Measurements from ENCODE around the gene RHOBTB3.

The RHOBTB3 gene

DNA sequence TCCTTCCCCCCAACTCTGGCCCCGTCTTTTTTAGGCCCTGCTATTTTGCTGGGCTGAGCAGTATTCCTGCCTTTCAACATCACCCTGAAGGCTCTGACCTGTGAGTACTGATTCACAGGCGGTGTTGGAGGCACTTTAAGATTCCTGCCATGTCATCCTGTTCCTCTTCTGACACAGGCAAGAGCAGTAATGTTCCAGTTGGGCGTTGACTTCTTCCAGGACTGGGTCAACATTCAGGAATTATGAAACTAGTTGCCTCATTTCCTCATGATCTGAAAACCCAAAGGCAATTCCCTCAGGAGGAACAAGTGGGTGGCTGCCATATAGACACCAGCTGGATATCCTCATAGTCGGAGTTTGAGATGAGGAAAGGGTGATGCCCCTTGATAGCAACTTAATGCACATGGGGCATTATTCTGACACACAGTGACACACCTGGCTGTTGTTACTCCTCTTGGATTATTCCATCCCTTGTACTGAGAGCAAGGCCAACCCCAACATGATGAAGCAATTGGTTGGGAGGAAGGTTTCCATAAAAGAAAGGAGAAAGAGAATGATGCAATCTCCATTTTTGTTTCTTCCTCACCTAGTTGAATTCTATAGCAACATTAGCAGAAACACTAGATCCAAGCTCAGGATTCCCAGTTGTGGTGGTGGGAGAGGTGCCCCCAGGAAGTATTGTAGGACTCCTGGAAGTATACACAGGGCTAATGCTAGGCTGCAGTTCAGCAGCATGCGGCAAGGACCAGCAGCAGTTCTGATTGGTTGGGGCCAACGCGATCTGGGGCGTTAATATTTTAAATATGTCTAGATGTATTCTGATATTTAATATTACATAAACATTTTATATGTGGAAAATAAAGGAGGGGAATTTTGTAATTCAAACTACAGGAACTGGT is 111.0 kb downstream of the RHOBTB3 start:
- Histone ChIP-seq H3K27me3 (ENCODE audit: control insufficient read depth, insufficient read depth, low read length) (no peaks in the 10 kb centered on the region), H3K36me3 (ENCODE audit: insufficient read depth, low read length) (no peaks in the 10 kb centered on the region), H3K9ac (ENCODE audit: low read depth, low read length) (no peak overlapping the region), H3K4me1 (ENCODE audit: control insufficient read depth, insufficient read depth, low read length) (peaks cover 30% of the 10 kb centered on the region), H3K4me2 (ENCODE audit: low read length) (no peak overlapping the region), H3K4me3 (ENCODE audit: low read length) (no peak overlapping the region), H3K9me3 (replicated peaks; ENCODE audit: low read length) (no peaks in the 10 kb centered on the region)

DNA sequence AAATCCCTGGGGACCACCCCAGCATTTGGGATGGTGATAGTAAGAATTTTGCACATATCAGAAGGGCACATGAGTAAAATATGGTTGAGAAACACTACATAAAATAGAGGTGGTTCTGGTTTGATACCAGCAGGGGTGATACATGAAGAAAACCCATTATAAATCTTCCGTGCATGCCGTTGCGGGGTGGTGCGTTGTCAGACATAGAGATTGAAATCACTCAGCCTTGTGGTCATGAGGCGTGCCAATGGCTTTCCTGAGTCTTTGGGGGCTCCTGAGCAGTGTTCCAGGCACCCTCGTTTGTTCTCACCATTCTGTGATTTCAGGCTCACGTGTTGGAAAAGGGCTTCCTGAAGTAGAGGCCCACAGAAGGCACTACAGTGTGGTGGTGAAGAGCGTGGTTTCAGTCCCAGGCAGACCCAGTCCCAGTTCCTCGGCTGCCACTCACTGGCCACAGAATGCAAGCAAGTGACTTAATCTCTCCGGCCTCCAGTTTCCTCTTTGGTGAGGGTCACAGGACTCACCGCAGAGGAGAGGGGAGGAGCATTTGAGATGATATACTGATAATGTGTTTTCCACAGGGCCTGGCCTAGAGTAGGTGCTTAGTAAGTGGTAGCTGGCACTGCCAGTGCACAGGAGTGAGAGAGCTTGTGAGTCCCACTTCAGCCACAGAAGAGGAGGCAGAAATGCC is 111.9 kb downstream of the RHOBTB3 start:
- no peak overlapping the region for H3K9ac ChIP-seq (ENCODE audit: low read depth, low read length)
- H3K4me2 ChIP-seq (ENCODE audit: low read length): no peak overlapping the region
- no peaks in the 10 kb centered on the region for H3K36me3 ChIP-seq (ENCODE audit: insufficient read depth, low read length)

DNA sequence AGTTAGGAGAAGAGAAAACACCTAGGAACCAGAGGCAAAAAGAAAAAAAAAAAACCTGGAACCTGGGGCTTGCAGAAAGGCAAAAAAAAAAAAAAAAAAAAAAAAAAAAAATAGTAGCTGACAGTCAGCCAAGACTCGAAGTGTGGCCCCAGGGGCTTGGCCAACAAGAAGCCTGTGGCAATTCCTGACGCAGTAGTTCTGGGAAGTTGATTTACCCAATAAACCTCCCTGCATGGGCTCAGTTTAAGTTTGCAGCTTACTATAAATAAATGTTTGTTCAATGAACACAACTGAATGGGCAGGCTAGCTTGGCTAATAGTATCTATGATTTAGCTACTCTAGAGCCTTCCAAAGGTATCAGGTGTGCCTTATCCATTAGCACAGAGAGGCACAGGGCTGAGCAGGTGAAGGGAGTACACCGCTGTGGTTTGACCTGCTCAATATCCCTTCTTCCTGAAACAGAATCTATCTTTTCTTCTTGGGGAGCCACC is 112.6 kb downstream of the RHOBTB3 start:
- no peak overlapping the region for H3K9ac ChIP-seq (ENCODE audit: low read depth, low read length)
- H3K27me3 ChIP-seq (ENCODE audit: control insufficient read depth, insufficient read depth, low read length): no peaks in the 10 kb centered on the region
- H3K4me1 ChIP-seq (ENCODE audit: control insufficient read depth, insufficient read depth, low read length): peaks cover 39% of the 10 kb centered on the region
- no peak overlapping the region for H3K4me2 ChIP-seq (ENCODE audit: low read length)
- H3K4me3 ChIP-seq (ENCODE audit: low read length): no peak overlapping the region
- no peaks in the 10 kb centered on the region for H3K9me3 ChIP-seq (replicated peaks; ENCODE audit: low read length)
- no peaks in the 10 kb centered on the region for H3K36me3 ChIP-seq (ENCODE audit: insufficient read depth, low read length)

More for the DNA sequence above, 111.9 kb downstream of the RHOBTB3 start:
- Histone ChIP-seq H3K9me3 (replicated peaks; ENCODE audit: low read length) (no peaks in the 10 kb centered on the region), H3K4me1 (ENCODE audit: control insufficient read depth, insufficient read depth, low read length) (peaks cover 32% of the 10 kb centered on the region), H3K27me3 (ENCODE audit: control insufficient read depth, insufficient read depth, low read length) (no peaks in the 10 kb centered on the region), H3K4me3 (ENCODE audit: low read length) (no peak overlapping the region)

DNA sequence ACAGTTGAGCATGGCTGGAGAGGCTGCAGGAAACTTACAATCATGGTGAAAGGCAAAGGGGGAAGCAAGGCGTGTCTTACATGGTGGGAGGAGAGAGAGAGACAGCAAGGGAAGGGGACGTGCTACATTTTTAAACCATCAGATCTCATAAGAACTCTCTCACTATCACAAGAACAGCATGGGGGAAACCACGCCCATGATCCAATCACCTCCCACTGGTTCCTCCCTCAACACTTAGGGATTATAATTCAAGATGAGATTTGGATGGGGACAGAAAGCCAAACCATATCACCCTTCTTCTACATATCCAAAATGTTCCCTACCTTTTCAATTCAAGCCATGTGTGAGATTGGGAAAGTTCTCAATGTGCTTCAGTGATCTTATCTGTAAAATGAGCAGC is 114.3 kb downstream of the RHOBTB3 start:
- Histone ChIP-seq H3K36me3 (ENCODE audit: insufficient read depth, low read length) (no peaks in the 10 kb centered on the region), H3K9me3 (replicated peaks; ENCODE audit: low read length) (no peaks in the 10 kb centered on the region), H3K4me2 (ENCODE audit: low read length) (no peak overlapping the region), H3K4me1 (ENCODE audit: control insufficient read depth, insufficient read depth, low read length) (peaks cover 46% of the 10 kb centered on the region), H3K4me3 (ENCODE audit: low read length) (no peak overlapping the region), H3K9ac (ENCODE audit: low read depth, low read length) (no peak overlapping the region), H3K27me3 (ENCODE audit: control insufficient read depth, insufficient read depth, low read length) (no peaks in the 10 kb centered on the region)

Measured in skeletal muscle satellite cell (primary cell).